SK-MEL-5 (cell line): ENCODE results near the gene KRT86. TPM values are rescaled to one million over a fixed set of nuclear protein-coding genes. Genes with fewer than 3 reads are reported as not detected.
"Not testable (repeated sequence)": the region's sequence is repeated elsewhere in the genome, so short reads cannot be mapped to it uniquely, and the experiment has no call there.

Experiments
- DNase-seq: peaks from one replicate; pipeline ENCODE4 v3.0.0-alpha.2; 2016; ENCODE audit warnings: low read depth, low spot score
- in situ Hi-C: cut with HindIII; loops from 2 replicates; pipeline ENCODE4 v1.10.0; 2016; ENCODE audit warnings: low sequenced_read_pairs, high pct_unique_total_duplicates, low pct_unique_long_range_greater_than_20kb
- total RNA-seq: library from RNA; depleted of rRNA; stranded (reverse); fragments of >200 nt; shearing (Covaris generic); gene quantifications from 2 replicates; pipeline ENCODE4 v1.2.3, GENCODE V29; 2014

KRT86 gene
- total RNA-seq, 1 experiment from 2014 or later = not detected

GRCh38 chr12:52300796-52301691, 26.6 kb downstream of the KRT86 start:
- no peak for DNase-seq
- in situ Hi-C loops = no loop called here

GRCh38 chr12:52301721-52302120, 27.3 kb downstream of the KRT86 start:
- DNase-seq, in situ Hi-C loops: not testable (repeated sequence)

GRCh38 chr12:52302242-52302914, 27.9 kb downstream of the KRT86 start:
- in situ Hi-C loops, DNase-seq: not testable (repeated sequence)

- DNase-seq, in situ Hi-C loops: not testable (repeated sequence)
Observed at GRCh38 chr12:52304941-52305411, 30.5 kb downstream of the KRT86 start.

DNA sequence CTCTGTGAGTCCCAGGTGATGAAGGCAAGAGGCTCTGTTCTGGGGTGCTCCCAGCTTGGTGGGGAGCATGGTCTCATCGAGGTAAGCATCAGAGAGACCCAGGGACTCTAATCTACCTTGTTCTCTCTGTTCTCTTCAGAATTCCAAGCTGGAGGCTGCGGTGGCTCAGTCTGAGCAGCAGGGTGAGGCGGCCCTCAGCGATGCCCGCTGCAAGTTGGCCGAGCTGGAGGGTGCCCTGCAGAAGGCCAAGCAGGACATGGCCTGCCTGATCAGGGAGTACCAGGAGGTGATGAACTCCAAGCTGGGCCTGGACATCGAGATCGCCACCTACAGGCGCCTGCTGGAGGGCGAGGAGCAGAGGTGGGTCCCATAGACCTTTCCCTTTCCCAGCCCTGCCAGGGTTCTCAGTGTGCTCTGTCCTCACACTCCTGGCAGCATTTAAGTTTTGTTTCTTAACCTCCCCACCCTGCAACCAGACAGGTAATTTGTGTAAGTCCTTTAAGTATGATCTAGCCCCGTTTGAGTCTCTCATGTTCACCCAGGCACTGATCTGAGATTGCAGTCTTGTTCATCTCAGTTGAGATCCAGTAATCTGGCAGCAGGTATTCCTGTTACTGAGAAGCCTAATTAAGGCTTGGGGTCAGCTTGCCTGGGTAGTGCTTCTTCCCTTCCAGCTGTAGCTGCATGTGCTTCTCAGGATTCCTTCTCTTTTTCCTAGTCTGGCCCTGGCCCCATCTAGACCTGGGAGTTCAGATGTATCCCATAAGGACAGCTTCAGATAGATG, 31.7 kb downstream of the KRT86 start:
- in situ Hi-C loops = no loop called here
- DNase-seq = peak; percentile 17

DNA sequence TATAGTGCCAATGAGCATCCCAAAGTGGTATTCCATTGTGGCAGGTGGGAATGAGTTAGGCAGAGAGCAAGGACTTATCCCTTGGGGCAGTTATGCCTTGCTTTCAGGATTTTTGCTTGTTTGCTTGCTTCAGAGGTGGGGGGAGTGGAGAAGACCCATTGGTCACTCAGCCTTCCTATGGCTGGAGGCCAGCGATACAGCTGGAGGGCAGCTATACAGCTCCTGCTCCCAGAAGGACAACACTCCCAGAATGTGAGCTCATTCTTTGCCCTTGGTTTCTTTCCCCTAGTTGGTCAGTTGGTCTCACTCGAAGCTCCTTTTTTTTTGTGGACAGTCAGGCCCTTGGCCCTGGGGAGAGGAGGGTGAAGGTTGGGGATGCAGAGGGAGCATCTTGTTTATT, 32.3 kb downstream of the KRT86 start:
- DNase-seq = no peak
- in situ Hi-C loops = no loop called here

DNA sequence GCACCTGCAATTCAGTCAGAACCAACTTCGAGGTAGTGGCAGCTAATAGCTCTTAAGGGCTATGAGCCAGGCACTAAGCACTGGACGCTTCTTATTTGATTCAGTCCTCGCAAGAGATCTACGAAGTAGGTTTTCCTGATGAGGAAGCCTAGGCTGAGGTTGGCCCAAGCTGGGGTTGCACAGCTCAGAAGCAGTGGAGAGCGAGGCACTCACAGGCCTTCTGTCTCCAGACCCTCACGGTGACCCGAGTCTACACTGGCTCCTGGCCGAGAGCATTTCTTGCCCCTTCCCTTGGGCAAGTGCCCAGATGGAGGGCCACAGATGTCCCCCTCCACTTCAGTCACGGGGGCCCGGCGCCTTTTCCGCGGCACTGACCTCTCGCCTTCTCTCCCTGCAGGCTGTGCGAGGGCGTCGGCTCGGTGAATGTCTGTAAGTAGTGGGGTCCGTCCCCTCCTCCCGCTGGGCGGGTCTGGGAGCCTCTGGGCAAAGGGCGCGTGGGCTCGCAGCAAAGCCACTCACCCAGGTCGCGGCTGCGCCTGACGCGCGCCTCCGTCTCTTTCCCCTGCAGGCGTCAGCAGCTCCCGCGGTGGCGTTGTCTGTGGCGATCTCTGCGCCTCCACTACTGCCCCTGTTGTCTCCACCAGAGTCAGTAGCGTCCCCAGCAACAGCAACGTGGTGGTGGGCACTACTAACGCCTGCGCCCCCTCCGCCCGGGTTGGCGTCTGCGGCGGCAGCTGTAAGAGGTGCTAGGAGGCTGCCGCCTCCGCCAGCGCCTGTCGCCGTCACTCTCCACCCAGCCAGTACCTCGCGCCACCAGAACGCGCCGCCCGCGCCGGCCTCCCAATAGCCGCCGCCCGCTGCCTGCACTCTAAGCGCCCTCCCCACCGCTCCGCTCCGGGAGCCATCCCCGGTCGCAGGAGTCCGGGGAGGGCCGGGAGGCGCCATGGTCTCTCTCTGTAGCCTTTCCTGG, 33.7 kb downstream of the KRT86 start:
- DNase-seq = no peak
- in situ Hi-C loops = no loop called here

DNA sequence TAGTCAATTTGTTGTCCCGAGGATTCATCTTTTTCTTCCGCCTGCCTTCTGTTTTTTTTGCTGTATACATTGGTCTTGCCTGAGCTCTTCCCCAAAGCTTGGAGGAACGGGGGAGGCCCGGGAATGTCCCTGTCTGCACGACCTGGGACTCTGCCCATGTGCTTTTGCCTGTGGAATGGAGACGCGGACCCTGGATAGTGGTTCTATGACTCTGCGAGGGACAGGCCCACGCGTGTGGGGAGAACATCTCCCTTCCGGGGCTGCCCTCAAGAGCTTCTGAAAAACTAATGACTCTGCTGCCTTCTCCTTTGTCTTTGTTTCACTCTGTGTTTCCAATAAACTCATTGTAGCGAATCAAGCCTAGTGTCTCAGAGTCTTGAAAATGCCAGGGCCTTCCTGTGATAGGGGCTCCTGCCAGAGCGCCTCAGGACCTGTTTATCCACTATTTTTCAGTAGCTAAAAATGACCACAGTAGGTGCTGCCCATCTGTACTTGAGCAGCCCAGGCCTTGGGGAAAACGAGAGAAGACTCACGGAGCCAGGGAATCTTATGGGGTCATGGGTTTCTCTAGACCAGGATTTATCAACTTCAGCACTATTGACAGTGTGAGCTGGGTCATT, 34.5 kb downstream of the KRT86 start:
- DNase-seq = no peak
- in situ Hi-C loops = no loop called here

GRCh38 chr12:52310622-52311284, 36.3 kb downstream of the KRT86 start:
- DNase-seq = no peak
- in situ Hi-C loops = no loop called here

GRCh38 chr12:52311285-52311648, 36.8 kb downstream of the KRT86 start:
- no peak for DNase-seq
- in situ Hi-C loops = no loop called here

- in situ Hi-C loops = no loop called here
- DNase-seq = no peak
Observed at GRCh38 chr12:52312086-52312485, 37.6 kb downstream of the KRT86 start.

DNA sequence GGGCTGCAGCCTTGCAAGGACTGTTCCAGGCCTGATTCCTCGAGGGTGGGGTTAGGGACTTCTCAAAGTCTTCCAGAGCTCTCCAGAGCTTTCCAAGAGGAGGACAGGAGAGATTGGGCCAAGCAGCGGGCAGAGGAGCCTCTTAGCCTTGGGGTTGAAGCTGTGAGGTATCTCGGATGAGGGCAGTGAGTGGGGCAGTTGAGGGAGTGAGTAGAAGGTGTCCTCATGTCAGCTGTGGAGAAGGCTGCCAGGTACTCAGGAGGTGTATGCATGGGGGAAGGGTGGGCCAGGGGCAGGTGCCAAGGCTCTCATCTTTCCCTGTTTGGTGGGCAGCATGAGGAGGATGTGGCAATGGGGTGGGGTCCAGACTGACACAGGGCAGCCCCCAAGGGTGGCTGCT, 39.0 kb downstream of the KRT86 start:
- in situ Hi-C loops = no loop called here
- no peak for DNase-seq

GRCh38 chr12:52313926-52314325, 39.5 kb downstream of the KRT86 start:
- no peak for DNase-seq
- in situ Hi-C loops = no loop called here

DNA sequence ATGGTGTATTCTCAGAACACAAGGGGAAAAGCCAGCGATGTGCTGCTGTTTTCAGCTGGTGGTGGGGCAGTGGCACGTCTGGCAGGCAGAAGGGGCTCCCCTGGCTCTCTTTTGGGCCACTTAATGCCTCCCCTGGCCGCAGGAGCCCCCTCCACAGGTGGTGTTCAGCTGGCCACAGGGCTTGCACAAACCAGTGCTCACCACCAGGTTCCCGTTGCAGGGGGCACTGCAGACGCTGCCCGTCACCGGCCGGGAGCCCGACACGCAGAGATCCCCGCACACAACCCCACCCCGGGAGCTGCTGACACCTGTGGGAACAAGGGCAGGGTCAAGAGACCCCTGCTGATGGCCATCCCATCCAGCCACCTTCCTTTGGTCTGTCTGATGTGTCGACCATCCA, 40.1 kb downstream of the KRT86 start:
- in situ Hi-C loops = no loop called here
- DNase-seq = no peak

- DNase-seq = peak; percentile 73
- in situ Hi-C loops = not testable (repeated sequence)
Observed at GRCh38 chr12:52315721-52316120, 41.3 kb downstream of the KRT86 start.

GRCh38 chr12:52316290-52316689, 41.8 kb downstream of the KRT86 start:
- DNase-seq = no peak
- in situ Hi-C loops = no loop called here
